ENCODE data around the gene KLHL6.

KLHL6 gene

GRCh38 chr3:183579967-183580900 is 24.7 kb upstream of the KLHL6 start:
- TF ChIP-seq GATA2 (IDR thresholded peaks at IDR 0.05; ENCODE audit: low read depth, low read length), result no peak
- no peak for TF ChIP-seq GATA3 (IDR thresholded peaks at IDR 0.05; ENCODE audit: low read depth, low read length)

- TF ChIP-seq GATA2 (IDR thresholded peaks at IDR 0.05; ENCODE audit: low read depth, low read length) (no peak), GATA3 (IDR thresholded peaks at IDR 0.05; ENCODE audit: low read depth, low read length) (no peak)
Observed at GRCh38 chr3:183578179-183578578, 22.7 kb upstream of the KLHL6 start.

- TF ChIP-seq GATA2 (IDR thresholded peaks at IDR 0.05; ENCODE audit: low read depth, low read length), result no peak
- TF ChIP-seq GATA3 (IDR thresholded peaks at IDR 0.05; ENCODE audit: low read depth, low read length), result no peak
Observed at GRCh38 chr3:183577346-183577745, 21.8 kb upstream of the KLHL6 start.

- no peak for TF ChIP-seq GATA3 (IDR thresholded peaks at IDR 0.05; ENCODE audit: low read depth, low read length)
- no peak for TF ChIP-seq GATA2 (IDR thresholded peaks at IDR 0.05; ENCODE audit: low read depth, low read length)
Observed at GRCh38 chr3:183576487-183577107, 21.1 kb upstream of the KLHL6 start.

- TF ChIP-seq GATA3 (IDR thresholded peaks at IDR 0.05; ENCODE audit: low read depth, low read length) (no peak), GATA2 (IDR thresholded peaks at IDR 0.05; ENCODE audit: low read depth, low read length) (no peak)
Observed at GRCh38 chr3:183572935-183573334, 17.4 kb upstream of the KLHL6 start.

GRCh38 chr3:183566880-183567279 is 11.4 kb upstream of the KLHL6 start:
- TF ChIP-seq GATA2 (IDR thresholded peaks at IDR 0.05; ENCODE audit: low read depth, low read length), result no peak
- TF ChIP-seq GATA3 (IDR thresholded peaks at IDR 0.05; ENCODE audit: low read depth, low read length), result no peak

- TF ChIP-seq GATA3 (IDR thresholded peaks at IDR 0.05; ENCODE audit: low read depth, low read length) (no peak), GATA2 (IDR thresholded peaks at IDR 0.05; ENCODE audit: low read depth, low read length) (no peak)
Observed at GRCh38 chr3:183564046-183564445, 8.5 kb upstream of the KLHL6 start.

GRCh38 chr3:183563536-183563874 is 8.0 kb upstream of the KLHL6 start:
- TF ChIP-seq GATA3 (IDR thresholded peaks at IDR 0.05; ENCODE audit: low read depth, low read length), result no peak
- TF ChIP-seq GATA2 (IDR thresholded peaks at IDR 0.05; ENCODE audit: low read depth, low read length), result peak; percentile 52; the same call in 1 of the 2 replicates

- TF ChIP-seq GATA2 (IDR thresholded peaks at IDR 0.05; ENCODE audit: low read depth, low read length) (no peak), GATA3 (IDR thresholded peaks at IDR 0.05; ENCODE audit: low read depth, low read length) (no peak)
Observed at GRCh38 chr3:183560607-183561006, 5.1 kb upstream of the KLHL6 start.

GRCh38 chr3:183558495-183558894 is 3.0 kb upstream of the KLHL6 start:
- TF ChIP-seq GATA2 (IDR thresholded peaks at IDR 0.05; ENCODE audit: low read depth, low read length) (no peak), GATA3 (IDR thresholded peaks at IDR 0.05; ENCODE audit: low read depth, low read length) (no peak)

DNA sequence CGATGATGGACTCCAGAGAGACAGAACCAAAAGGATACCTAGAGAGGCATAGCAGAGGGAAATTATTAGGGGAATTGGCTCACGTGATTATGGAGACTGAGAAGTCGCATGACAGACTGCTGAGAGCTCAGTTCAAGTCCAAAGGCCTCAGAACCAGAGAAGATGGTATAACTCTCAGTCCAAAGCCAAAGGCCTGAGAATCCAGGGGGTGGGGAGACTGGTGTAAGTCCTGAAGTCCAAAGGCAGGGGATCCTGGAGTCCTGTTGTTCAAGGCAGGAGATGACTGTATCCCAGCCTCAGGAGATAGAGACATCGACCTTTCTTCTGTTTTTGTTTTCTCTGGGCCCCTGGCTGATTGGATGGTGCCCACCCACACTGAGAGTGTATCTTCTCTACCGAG is 1.2 kb upstream of the KLHL6 start:
- TF ChIP-seq GATA2 (IDR thresholded peaks at IDR 0.05; ENCODE audit: low read depth, low read length) (no peak), GATA3 (IDR thresholded peaks at IDR 0.05; ENCODE audit: low read depth, low read length) (no peak)

GRCh38 chr3:183554377-183554776 is 1.1 kb downstream of the KLHL6 start:
- no peak for TF ChIP-seq GATA2 (IDR thresholded peaks at IDR 0.05; ENCODE audit: low read depth, low read length)
- TF ChIP-seq GATA3 (IDR thresholded peaks at IDR 0.05; ENCODE audit: low read depth, low read length), result no peak

GRCh38 chr3:183553334-183554026 is 2.0 kb downstream of the KLHL6 start:
- TF ChIP-seq GATA2 (IDR thresholded peaks at IDR 0.05; ENCODE audit: low read depth, low read length) (peak; percentile 90), GATA3 (IDR thresholded peaks at IDR 0.05; ENCODE audit: low read depth, low read length) (peak; percentile 83)

GRCh38 chr3:183551930-183552329 is 3.6 kb downstream of the KLHL6 start:
- TF ChIP-seq GATA3 (IDR thresholded peaks at IDR 0.05; ENCODE audit: low read depth, low read length) (no peak), GATA2 (IDR thresholded peaks at IDR 0.05; ENCODE audit: low read depth, low read length) (no peak)

Measured in SH-SY5Y (cell line).